NCI-H2171 treated with DMSO at 0.1 percent for 48 hours (cell line): ENCODE data around the gene HAGHL.
A peak's percentile ranks its signal among the peaks of the same experiment; 100 is the strongest.
"Not testable (repeated sequence)": the region's sequence is repeated elsewhere in the genome, so short reads cannot be mapped to it uniquely, and the experiment has no call there.

Source experiments
- DNase-seq: peaks from one replicate; lab custom pipeline; 2025; lab: John Stamatoyannopoulos, UW

The HAGHL gene

DNA sequence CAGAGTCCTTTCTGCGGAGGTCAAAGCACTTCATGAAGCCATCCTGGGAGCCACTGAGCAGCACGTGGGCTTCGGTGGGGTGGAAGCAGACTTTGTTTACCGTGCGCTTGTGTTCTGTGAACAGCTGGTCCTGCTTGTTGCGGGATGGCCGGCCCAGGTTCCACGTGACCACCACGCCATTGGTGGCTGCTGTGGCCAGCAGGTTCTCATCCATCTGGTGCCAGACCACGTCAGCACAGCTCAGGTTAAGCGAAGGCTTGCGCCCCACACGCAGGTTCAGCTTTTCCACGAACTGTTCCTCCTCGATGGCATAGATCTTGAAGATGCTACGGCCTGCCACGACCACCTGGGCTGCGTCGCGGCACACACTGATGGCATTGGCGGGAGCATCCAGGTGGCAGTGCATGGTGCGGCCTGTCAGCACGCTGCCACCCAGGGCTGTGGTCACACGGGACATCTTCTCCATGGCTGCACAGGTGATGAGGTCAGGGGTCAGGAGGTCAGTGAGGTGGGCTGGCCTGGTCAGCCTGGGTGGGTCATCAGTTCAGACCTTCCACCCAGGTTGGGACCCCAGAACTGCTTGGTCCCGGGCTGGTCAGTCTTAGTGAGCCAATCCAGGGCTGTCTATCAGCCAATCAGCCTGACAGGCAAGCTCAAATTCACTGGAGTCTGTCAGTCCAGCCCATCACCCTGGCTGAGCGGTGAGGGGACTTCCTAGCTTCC lies 37.6 kb upstream of the HAGHL start:
- no peak for DNase-seq

DNA sequence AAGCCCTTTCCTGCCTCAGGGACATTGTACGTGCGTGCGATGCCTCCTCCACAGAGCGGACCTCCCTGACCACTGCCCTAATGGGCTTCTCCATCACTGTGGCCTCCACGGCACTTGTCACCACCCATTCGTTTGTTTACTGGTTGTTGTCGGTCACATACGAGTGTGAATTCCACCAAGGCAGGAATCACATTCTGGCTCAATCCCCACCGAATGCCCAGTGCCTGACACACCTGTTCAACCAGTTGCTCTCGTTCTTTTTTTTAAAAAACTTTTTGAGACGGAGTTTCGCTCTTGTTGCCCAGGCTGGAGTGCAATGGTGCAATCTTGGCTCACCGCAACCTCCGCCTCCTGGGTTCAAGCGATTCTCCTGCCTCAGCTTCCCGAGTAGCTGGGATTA lies 35.7 kb upstream of the HAGHL start:
- not testable (repeated sequence) for DNase-seq

DNA sequence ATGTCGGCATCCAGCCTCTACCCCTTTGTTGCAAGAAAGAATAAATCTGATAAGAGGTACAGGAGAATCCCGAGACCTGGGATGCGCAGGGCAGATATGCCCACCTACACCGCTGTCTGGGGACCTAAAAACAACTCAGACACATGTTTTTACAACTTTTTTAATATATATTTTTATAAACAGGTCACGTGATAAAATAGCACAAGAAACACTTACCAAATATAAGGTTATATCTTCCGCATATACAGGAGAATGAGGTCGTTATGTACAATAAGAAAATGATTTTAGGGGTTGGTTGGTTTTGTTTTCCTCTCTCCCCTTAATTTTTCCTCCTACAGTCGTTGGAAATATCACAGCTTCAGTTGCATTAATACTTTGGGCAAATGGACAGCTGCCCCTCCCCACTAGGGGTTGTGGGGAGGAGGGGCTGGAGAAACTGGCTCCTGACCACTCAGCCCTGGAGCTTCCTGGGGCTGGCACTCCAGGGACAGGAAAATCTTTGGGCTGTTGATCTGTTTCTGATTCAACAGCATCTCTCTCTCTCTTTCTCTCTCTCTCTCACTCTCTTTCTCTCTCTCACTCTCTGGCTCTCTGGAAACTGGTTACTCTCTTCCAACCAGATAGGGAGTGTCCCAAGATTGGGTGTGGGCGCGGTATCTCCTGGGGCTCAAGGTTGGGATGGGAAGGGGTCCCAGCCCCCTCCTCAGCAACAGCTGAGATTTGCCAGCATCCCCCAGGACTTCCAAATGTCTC lies 34.4 kb upstream of the HAGHL start:
- no peak for DNase-seq

DNA sequence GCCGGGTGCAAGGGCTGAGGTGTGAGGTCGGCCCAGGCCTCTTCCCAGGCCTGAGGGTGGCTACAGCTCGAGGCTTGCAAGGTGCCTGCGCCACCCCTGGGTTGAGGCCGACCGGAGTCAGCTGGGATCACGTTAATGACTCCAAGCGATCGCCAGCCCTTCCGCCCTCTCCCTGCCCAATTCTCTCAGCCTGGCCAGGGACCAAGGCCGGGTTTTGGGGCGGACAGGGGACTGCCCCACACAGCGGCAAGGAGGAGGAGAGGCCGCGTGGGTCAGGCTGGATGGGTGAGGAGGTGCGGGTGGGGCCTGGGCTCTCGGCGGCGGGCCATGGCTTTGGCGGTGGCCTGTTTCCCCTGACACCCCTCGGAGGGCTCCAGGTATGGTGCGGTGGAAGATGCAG lies 33.5 kb upstream of the HAGHL start:
- DNase-seq, result no peak

DNA sequence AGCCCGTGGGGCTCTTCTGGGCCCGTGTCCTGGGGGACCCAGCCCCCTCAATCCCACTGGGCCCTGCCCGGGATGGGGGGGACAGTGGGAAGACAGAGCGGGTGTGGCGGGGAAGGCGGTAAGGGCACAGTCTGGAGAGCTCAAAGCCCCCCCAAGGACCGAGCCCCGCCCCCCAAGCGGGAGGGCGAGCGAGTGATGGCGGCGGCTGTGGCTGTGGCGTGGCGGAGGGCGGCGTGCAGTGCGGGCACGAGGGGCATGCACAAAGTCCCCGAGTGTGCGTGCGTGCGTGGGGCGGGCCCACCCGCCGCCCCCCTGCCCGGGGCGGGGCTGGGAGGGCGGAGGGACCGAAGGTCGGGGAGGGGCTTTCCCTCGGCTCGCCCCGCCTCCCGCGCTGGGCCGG lies 33.1 kb upstream of the HAGHL start:
- no peak for DNase-seq

DNA sequence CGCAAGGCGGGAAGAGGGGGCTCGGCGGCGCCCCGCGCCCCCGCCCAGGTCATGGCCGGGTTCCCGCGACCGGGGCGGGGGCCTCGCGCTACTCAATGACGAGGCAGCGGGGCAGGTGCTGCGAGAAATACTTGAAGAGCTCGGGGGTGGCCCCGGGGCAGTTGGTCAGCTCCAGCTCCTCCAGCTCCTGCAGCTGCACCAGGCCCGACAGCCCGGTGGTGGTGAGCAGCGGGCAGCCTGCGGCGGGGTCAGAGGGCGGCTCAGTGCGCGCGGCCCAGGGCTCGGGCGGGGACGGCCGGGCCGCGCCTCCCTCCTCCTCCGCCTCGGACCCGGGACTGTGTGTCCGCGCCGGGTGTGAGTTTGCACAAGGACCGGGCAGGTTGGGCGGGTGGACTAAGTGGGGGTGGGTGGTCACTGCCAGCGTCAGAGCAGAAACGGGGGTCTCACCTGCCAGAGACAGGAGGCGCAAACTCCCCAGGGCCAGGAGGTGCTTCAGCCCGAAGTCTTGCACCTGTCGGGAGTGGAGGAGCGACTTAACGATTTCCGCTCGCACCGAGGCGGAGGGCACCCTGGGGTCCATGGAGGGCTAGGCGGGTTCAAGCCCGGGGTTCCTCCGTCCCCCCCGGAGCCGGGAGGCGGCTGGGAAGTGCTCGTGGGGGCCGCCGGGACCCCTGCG lies 32.6 kb upstream of the HAGHL start:
- no peak for DNase-seq

DNA sequence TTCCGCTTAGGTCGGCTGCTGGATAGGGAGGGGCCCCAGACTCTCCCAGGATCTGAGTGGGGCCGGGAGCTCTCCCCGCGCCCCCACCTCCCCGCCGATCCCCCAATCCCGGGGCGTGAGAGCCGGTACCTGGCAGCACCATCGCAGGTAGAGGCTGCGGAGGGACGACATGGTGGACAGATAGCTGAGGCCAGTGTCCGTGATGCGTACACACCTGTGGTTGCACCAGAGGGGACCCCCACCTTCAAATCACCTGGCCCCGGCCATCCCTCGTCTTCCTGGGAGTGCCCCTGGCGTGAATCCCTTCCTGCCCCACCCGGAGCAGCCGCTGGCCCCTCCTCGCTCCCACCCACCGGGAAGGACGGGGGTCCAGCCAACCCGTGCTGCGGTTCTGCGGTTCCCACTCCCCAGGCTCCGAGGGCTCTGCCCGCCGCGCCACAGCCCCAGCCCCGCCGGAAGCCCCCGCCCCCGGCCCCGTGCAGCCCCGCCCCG lies 32.0 kb upstream of the HAGHL start:
- no peak for DNase-seq

DNA sequence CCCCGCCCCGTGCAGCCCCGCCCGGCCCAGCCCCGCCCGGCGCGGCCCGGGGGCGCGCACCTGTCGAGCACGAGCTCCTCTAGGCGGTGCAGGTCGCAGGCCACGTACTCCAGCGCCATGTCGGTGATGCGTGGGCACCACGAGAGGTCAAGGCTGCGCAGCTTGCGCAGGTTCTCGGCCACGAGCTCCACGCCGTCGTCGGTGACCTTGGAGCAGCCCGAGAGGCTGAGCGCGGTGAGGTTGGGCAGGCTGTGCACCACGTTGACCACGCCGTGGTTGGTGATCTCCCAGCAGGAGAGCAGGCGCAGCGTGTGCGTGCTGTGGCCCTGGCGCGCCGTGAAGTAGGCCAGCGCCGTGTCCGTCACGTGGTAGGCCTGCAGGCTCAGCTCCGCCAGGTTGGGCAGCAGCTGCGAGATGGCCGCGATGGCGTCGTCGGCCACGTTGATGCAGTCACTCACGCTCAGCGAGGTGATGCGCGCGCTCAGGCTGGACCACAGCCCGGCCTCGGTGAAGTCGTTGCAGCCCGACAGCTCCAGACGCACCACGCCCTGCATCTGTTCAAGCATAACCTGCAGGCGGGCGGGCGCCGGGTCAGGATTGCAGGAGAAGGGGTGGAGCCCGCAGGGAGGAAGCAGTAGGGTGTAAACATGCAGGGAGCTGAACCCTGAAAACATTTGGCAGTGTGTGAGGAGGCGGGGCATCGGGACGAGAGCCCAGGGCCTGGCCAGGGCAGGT lies 31.4 kb upstream of the HAGHL start:
- peak; percentile 97 for DNase-seq

DNA sequence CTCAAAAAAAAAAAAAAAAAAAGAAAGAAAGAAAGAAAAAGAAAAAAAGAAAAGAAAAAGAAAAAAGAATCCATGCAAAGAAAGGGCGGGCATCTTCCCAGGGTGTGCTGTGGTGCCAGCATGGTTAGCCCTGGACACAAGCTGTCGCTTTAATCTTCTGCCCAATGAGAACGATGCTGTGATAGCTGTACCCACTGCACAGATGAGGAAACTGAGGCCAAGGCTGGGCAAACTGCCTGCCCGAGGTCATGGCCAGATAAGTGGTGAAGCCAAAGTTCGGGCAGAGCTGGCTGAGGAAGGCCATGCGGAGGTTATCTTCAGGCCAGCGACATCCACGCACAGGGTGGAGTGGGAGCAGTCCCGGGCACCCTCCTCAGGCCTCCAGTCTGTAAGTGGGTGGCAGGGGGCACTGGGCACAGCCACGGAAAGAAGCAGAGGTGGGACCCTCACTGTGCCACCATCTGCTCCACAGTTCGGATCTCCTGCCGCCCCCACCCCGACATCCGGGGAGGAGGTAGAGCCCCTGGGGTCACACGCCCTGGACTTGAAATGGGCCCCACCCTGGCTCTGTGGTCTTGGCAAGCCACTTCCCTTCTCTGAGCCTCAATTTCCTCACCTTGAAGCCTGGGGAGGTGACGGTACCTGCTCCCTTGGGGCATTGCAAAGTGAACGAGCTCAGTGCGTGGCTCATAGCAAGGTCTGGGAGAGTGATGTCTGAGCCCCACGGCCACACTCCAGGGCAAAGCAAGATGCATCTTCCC lies 27.8 kb upstream of the HAGHL start:
- DNase-seq, result no peak

DNA sequence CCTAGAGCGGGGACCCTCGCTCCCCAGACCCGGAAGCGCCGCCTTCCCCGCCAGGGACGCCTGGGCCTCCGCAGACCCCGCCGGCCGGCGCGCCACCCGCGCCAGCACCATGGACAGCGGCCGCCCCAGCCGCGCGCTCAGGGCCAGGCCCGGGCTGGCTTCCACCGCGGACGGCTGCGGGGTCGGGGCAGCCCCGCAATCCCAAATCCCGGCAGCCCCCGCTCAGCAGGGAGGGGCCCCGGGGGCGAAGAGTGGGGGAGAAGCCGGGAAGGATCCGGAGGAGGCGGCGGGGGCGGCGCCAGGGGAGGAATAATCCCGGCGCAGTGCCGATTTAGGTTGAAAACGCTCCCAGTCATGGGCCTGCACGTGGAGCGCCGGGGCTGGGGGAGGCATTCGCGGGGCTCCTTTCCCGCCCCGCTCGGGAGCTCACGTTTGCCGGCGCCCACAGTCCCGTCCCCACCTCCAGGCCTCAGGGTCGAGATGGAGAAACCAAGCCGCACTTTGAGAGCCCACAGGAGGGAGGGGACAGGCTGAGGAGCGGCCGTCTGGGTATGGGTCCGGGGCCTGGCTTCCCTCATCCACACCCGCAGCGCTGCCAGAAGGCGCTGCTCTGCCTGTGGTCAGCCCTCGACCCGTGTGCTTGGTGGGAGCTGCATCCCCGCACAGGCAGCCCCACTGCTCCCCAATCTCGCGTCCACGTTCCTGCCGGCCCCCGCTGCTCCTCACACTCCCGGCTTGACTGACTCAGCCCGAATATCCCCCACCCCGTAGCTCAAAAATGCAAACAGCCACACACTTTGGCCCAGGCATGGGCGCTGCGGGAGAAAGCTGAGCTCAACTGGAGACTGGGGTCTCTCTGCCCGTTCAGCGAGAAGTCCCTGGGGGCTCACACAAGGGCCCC lies 26.0 kb upstream of the HAGHL start:
- no peak for DNase-seq

DNA sequence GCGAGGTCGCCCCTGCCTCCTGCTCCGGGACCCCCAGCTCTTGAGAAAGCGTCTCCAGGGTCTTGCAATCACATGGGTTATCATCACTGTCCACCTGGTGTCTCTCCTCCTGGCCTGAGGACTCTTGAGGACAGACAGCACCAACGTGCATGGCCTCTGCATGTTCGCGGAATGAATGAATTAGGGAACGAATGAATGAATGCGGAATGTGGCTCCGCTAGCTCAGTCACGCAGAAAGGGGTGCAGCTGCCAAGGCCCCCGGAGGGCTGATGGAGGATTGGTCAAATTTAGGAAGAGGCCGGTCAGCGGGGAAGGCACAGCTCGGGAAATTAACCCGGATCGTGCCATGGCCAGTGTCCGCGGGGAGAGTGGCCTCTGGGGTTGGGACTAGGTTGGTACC lies 24.6 kb upstream of the HAGHL start:
- no peak for DNase-seq

DNA sequence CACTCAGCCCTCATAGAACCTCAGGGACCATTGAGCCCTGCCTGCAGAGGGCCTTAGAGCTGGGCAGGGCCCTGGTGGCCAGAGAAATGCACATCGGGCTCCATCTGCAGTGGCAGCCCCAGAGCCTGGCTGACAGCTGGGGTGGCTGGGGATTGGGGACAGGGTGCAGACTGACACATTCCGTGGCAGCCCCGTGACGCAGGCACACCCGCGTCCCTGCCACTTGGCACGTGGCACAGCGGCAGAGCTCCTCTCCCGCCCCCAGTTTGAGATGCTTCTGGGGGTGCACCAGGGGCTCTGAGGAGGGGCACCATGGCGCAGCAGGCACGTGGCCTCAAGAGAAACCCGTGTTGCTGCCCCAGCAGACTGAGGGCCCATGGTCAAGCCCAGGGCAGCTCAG lies 23.5 kb upstream of the HAGHL start:
- no peak for DNase-seq

DNA sequence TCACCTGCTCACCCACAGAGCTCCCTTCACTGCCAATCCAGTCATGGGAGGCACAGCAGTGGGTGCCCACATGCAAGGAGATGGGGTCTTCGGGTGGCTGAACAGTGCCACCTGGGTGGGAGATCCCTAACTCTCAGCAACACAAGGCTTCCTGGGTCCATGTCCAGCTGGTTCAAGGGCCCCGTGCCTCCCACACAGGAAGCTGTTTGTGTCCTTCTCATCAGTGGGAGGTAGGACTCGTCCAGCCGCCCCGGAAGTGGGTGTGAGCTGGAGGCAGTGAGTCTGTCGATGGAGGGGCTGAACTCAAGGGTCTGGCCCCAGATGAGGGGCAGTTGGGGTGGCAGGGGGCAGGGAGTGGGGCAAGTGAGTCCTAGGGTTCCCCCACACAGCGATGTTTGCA lies 22.9 kb upstream of the HAGHL start:
- DNase-seq, result no peak

DNA sequence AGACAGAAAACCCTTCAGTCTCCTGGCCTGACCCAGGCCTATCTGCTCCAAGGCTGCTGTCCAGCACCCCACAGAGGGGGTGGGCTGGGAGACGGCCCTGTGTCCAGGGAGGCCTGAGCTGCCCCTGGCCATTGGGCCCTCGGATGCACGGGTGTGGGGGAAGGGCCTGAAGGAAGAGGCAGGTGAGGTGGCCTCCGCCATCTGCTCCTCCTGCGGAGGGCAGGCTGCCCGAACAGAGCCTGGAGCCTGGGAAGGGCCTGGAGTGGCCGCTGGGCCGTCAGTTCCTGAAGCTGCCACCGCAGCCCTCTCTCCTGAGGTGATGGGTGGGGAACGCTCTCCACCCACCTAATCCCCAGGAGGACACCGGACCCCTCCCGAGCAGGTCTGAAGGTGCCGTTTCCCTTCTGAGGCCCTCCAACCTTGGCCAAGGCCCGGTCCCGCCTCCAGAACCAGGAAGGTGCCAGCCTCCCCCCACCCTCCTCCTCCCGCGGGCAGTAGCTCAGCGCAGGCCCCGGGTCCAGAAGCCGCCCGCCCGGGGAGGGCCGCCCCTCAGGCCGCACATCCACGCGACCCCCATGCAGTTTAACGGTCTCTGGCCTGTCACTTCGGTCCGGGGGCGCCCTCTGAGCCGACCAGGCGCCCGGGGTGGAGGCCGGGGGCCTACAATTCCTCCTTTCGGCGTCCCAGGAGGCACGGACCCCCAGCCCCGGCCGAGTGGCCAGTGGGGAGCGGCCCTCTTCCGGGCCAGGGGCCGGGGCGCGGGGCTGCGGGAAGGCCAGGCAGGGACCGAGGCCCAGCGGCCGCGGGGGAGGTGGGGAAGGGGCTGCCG lies 22.1 kb upstream of the HAGHL start:
- no peak for DNase-seq

DNA sequence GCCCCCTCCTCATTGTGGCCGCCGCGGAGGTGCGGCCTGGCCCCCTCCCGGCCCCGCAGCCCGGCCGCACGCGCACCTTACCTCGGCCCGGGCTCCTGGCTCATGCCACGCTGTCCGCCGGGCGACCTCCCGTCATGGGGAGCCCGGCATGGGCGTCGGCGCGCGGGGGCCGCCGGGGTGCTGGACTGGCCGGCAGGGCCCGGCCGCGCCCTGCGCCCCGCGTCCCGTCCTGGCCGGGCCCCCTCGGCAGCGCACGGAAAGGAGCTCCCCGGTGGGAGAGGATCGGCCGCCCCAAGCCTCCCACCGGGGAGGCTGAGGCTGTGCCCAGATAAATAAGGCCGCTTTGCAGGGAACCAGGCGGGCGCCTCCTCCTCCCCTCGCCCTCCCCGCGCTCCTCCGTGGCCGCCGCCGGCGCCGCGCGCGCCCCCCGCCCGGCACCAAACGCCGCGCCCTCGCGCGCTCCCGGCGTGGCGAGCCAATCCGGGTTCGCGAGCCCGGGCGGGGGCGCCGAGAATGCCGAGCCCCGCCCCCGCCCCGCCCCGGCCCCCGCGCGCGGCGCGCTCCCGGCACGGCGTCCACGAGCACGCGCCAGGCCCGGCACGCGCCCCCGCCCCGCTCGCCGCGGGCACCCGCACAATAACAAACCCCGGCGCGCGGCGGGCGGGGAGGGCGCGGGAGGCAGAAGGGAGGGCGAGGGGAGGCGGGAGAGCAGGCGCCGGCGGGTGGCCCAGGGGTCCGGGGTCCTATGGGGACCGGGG lies 21.3 kb upstream of the HAGHL start, which contains the start of gene FBXL16:
Gene FBXL16 (minus strand): TSS at position 371 of the 758 bp plus-strand sequence. CDS start 8,396 bp downstream, outside the sequence.
- peak; percentile 81 for DNase-seq

DNA sequence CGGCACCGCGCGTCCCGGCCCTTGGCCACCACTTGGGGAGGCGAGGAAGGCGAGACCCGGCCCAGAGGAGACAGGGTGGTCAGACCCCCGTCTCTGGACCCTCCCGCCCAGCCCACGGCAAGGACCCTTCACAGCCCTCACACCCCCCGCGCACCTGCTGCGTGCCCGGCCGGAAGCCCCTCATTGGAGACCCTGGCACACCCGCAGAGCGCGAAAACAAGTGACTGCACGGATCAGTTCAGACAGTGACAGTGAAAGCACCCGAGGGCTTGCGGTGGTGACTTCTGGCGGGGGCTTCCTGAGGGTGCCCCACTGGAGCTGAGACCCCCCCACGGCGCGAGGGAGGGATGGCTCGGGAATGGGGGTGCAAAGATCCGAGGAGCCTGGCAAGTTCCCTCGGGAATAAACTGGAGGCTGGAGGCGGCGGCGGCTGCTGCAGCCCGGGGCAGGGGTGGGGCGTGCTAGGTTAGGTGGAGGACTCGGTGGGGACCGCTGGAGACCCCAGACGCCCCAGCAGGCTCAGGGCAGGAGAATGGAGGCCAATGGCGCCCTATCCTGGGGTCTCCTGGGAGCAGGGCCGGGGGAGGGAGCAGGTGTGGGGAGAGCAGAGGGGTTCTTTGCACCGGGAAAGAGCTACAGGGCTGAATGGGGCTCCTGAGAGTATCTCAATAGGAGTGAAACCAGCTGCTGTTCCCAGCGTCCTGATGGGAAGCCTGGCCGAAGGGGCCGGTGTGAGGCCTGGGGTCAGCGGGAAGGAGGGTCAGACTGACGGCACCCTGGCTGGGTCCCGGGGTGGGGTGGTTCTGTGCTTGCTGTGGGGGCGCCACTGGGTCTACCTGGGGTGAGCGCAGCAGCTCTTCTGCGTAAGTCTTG lies 20.5 kb upstream of the HAGHL start:
- peak; percentile 71 for DNase-seq

DNA sequence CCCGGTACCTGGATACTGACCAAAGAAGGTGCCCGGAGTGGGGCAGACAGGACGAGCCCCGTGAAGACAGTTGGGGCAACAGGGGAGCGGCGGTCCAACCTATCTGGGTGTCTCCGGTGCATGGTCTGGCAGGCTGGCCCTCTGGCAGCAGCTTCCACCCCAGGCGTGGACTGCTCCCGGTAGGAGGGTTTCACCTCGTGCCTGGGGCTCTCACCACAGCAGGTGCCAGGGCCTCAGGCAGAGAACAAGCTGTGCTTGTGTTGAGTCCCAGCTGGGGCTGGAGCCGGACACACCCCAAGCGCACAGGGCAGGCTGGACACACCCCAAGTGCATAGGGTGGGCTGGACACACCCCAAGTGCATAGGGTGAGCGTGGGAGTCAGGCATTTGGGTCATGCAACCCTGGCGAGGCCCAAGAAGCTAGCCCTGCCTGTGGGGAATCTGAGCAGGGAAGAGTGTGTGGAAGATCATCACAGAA lies 19.8 kb upstream of the HAGHL start:
- DNase-seq, result no peak

DNA sequence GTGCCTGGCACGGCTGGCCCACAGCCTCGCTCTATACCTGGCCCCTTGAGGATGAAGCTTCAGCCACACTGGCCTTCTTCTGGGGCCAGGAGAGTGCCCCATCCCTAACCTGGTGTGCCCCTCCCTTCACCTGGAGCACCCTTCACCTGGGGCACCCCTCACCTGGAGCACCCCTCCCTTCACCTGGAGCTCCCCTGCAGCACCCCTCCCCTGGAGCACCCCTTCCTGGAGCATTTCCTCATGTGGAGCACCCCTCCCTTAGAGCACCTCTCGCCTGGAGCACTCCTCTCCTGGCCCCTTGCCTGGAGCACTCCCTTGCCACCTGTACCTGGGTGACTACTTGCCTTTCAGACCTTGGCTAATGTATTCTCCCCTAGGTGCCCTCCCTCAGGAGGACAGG lies 18.9 kb upstream of the HAGHL start:
- no peak for DNase-seq
